ENCODE results near the gene CYP4V2.
"Not testable (repeated sequence)": the region's sequence is repeated elsewhere in the genome, so short reads cannot be mapped to it uniquely, and the experiment has no call there.

The CYP4V2 gene

GRCh38 chr4:186240452-186240847, 49.1 kb downstream of the CYP4V2 start:
- Histone ChIP-seq H3K27ac (ENCODE audit: low read depth, low read length) (no peak overlapping the region), H3K9ac (ENCODE audit: low read depth, low read length) (no peak overlapping the region), H3K27me3 (ENCODE audit: insufficient read depth, low read length) (no peaks in the 10 kb centered on the region), H3K9me3 (ENCODE audit: insufficient read depth, low read depth, low read length) (no peaks in the 10 kb centered on the region), H3K4me1 (ENCODE audit: insufficient read depth, low read length) (peaks cover 18% of the 10 kb centered on the region), H3K36me3 (ENCODE audit: insufficient read depth, low read length) (peaks cover 6% of the 10 kb centered on the region; the same call in 1 of the 2 replicates), H3K4me3 (ENCODE audit: low read length) (no peak overlapping the region)
- WGBS = 92% methylated on average over 7 of the region's 7 CpGs

- Histone ChIP-seq H3K9ac (ENCODE audit: low read depth, low read length) (no peak overlapping the region; the same call in 1 of the 2 replicates), H3K4me3 (ENCODE audit: low read length) (no peak overlapping the region), H3K4me1 (ENCODE audit: insufficient read depth, low read length) (peaks cover 18% of the 10 kb centered on the region), H3K27me3 (ENCODE audit: insufficient read depth, low read length) (no peaks in the 10 kb centered on the region), H3K9me3 (ENCODE audit: insufficient read depth, low read depth, low read length) (no peaks in the 10 kb centered on the region), H3K27ac (ENCODE audit: low read depth, low read length) (peak overlapping the region; percentile 58; the same call in 1 of the 2 replicates), H3K36me3 (ENCODE audit: insufficient read depth, low read length) (peaks cover 6% of the 10 kb centered on the region; the same call in 1 of the 2 replicates)
- WGBS = 80% methylated on average over 5 of the region's 7 CpGs
Observed at GRCh38 chr4:186240848-186241491, 49.6 kb downstream of the CYP4V2 start.

- H3K4me3 ChIP-seq (ENCODE audit: low read length) = no peak overlapping the region
- no peaks in the 10 kb centered on the region for H3K9me3 ChIP-seq (ENCODE audit: insufficient read depth, low read depth, low read length)
- H3K27ac ChIP-seq (ENCODE audit: low read depth, low read length) = peak overlapping the region; percentile 58
- peaks cover 6% of the 10 kb centered on the region; the same call in 1 of the 2 replicates for H3K36me3 ChIP-seq (ENCODE audit: insufficient read depth, low read length)
- no peak overlapping the region; the same call in 1 of the 2 replicates for H3K9ac ChIP-seq (ENCODE audit: low read depth, low read length)
- WGBS = 76% methylated on average over 4 of the region's 4 CpGs
- peaks cover 18% of the 10 kb centered on the region for H3K4me1 ChIP-seq (ENCODE audit: insufficient read depth, low read length)
- H3K27me3 ChIP-seq (ENCODE audit: insufficient read depth, low read length) = no peaks in the 10 kb centered on the region
Observed at GRCh38 chr4:186241616-186242015, 50.2 kb downstream of the CYP4V2 start.

GRCh38 chr4:186242031-186242430, 50.7 kb downstream of the CYP4V2 start:
- 46% methylated on average over 7 of the region's 10 CpGs for WGBS
- not testable (repeated sequence) for H3K9me3 ChIP-seq (ENCODE audit: insufficient read depth, low read depth, low read length); H3K4me3 ChIP-seq (ENCODE audit: low read length); H3K36me3 ChIP-seq (ENCODE audit: insufficient read depth, low read length); H3K9ac ChIP-seq (ENCODE audit: low read depth, low read length); H3K27me3 ChIP-seq (ENCODE audit: insufficient read depth, low read length)
- Histone ChIP-seq H3K27ac (ENCODE audit: low read depth, low read length) (peak overlapping the region; percentile 58; the same call in 1 of the 2 replicates), H3K4me1 (ENCODE audit: insufficient read depth, low read length) (peaks cover 18% of the 10 kb centered on the region)

- Histone ChIP-seq H3K9ac (ENCODE audit: low read depth, low read length) (no peak overlapping the region), H3K27ac (ENCODE audit: low read depth, low read length) (peak overlapping the region; percentile 1; the same call in 1 of the 2 replicates), H3K4me1 (ENCODE audit: insufficient read depth, low read length) (peaks cover 28% of the 10 kb centered on the region), H3K4me3 (ENCODE audit: low read length) (peak overlapping the region; percentile 18; the same call in 1 of the 2 replicates), H3K36me3 (ENCODE audit: insufficient read depth, low read length) (peaks cover 6% of the 10 kb centered on the region; the same call in 1 of the 2 replicates), H3K27me3 (ENCODE audit: insufficient read depth, low read length) (no peaks in the 10 kb centered on the region), H3K9me3 (ENCODE audit: insufficient read depth, low read depth, low read length) (no peaks in the 10 kb centered on the region)
- WGBS = 55% methylated on average over 2 of the region's 2 CpGs
Observed at GRCh38 chr4:186243331-186243730, 52.0 kb downstream of the CYP4V2 start.

GRCh38 chr4:186244835-186245234, 53.5 kb downstream of the CYP4V2 start:
- peak overlapping the region; percentile 70; the same call in 1 of the 2 replicates for H3K27ac ChIP-seq (ENCODE audit: low read depth, low read length)
- peak overlapping the region; percentile 52 for H3K4me3 ChIP-seq (ENCODE audit: low read length)
- WGBS = 75% methylated on average over 5 of the region's 5 CpGs
- H3K27me3 ChIP-seq (ENCODE audit: insufficient read depth, low read length) = no peaks in the 10 kb centered on the region
- H3K36me3 ChIP-seq (ENCODE audit: insufficient read depth, low read length) = peaks cover 6% of the 10 kb centered on the region; the same call in 1 of the 2 replicates
- H3K9ac ChIP-seq (ENCODE audit: low read depth, low read length) = peak overlapping the region; percentile 59; the same call in 1 of the 2 replicates
- H3K4me1 ChIP-seq (ENCODE audit: insufficient read depth, low read length) = peaks cover 41% of the 10 kb centered on the region
- H3K9me3 ChIP-seq (ENCODE audit: insufficient read depth, low read depth, low read length) = no peaks in the 10 kb centered on the region

- WGBS = 68% methylated on average over 8 of the region's 9 CpGs
Observed at GRCh38 chr4:186247062-186247752, 55.8 kb downstream of the CYP4V2 start.

GRCh38 chr4:186248643-186249042, 57.3 kb downstream of the CYP4V2 start:
- H3K4me1 ChIP-seq (ENCODE audit: insufficient read depth, low read length) = peaks cover 47% of the 10 kb centered on the region
- peak overlapping the region; percentile 99 for H3K27ac ChIP-seq (ENCODE audit: low read depth, low read length)
- 13% methylated on average over 1 of the region's 1 CpG for WGBS
- no peak overlapping the region for H3K4me3 ChIP-seq (ENCODE audit: low read length)
- H3K9ac ChIP-seq (ENCODE audit: low read depth, low read length) = peak overlapping the region; percentile 76
- peaks cover 6% of the 10 kb centered on the region; the same call in 1 of the 2 replicates for H3K36me3 ChIP-seq (ENCODE audit: insufficient read depth, low read length)
- no peaks in the 10 kb centered on the region for H3K9me3 ChIP-seq (ENCODE audit: insufficient read depth, low read depth, low read length)
- no peaks in the 10 kb centered on the region for H3K27me3 ChIP-seq (ENCODE audit: insufficient read depth, low read length)

More at GRCh38 chr4:186247062-186247752, 55.8 kb downstream of the CYP4V2 start:
- H3K4me3 ChIP-seq (ENCODE audit: low read length) = peak overlapping the region; percentile 62
- H3K27me3 ChIP-seq (ENCODE audit: insufficient read depth, low read length); H3K9me3 ChIP-seq (ENCODE audit: insufficient read depth, low read depth, low read length); H3K36me3 ChIP-seq (ENCODE audit: insufficient read depth, low read length): not testable (repeated sequence)
- H3K9ac ChIP-seq (ENCODE audit: low read depth, low read length) = peak overlapping the region; percentile 89
- peak overlapping the region; percentile 99 for H3K27ac ChIP-seq (ENCODE audit: low read depth, low read length)
- peaks cover 53% of the 10 kb centered on the region for H3K4me1 ChIP-seq (ENCODE audit: insufficient read depth, low read length)

- peak overlapping the region; percentile 76 for H3K9ac ChIP-seq (ENCODE audit: low read depth, low read length)
- peaks cover 47% of the 10 kb centered on the region for H3K4me1 ChIP-seq (ENCODE audit: insufficient read depth, low read length)
- H3K27ac ChIP-seq (ENCODE audit: low read depth, low read length) = peak overlapping the region; percentile 99
- no peaks in the 10 kb centered on the region for H3K27me3 ChIP-seq (ENCODE audit: insufficient read depth, low read length)
- H3K36me3 ChIP-seq (ENCODE audit: insufficient read depth, low read length) = no peaks in the 10 kb centered on the region; the same call in 1 of the 2 replicates
- H3K4me3 ChIP-seq (ENCODE audit: low read length) = peak overlapping the region; percentile 1; the same call in 1 of the 2 replicates
- 13% methylated on average over 8 of the region's 8 CpGs for WGBS
- no peaks in the 10 kb centered on the region for H3K9me3 ChIP-seq (ENCODE audit: insufficient read depth, low read depth, low read length)
Observed at GRCh38 chr4:186249785-186250754, 58.7 kb downstream of the CYP4V2 start.

- 85% methylated on average over 1 of the region's 2 CpGs for WGBS
- H3K9ac ChIP-seq (ENCODE audit: low read depth, low read length) = peak overlapping the region; percentile 76
Observed at GRCh38 chr4:186250760-186251159, 59.4 kb downstream of the CYP4V2 start.

More at GRCh38 chr4:186250760-186251159, 59.4 kb downstream of the CYP4V2 start:
- Histone ChIP-seq H3K36me3 (ENCODE audit: insufficient read depth, low read length) (no peaks in the 10 kb centered on the region), H3K27me3 (ENCODE audit: insufficient read depth, low read length) (no peaks in the 10 kb centered on the region), H3K9me3 (ENCODE audit: insufficient read depth, low read depth, low read length) (no peaks in the 10 kb centered on the region), H3K4me3 (ENCODE audit: low read length) (peak overlapping the region; percentile 1; the same call in 1 of the 2 replicates), H3K4me1 (ENCODE audit: insufficient read depth, low read length) (peaks cover 47% of the 10 kb centered on the region), H3K27ac (ENCODE audit: low read depth, low read length) (peak overlapping the region; percentile 99)

Data from HUES64 (cell line).